Measurements from ENCODE around the gene RNASE2.
A peak's percentile ranks its signal among the peaks of the same experiment; 100 is the strongest.
"Not testable (repeated sequence)": the region's sequence is repeated elsewhere in the genome, so short reads cannot be mapped to it uniquely, and the experiment has no call there.

Gene RNASE2

GRCh38 chr14:20954736-20955537 is at the start of gene RNASE2:
Gene RNASE2, plus strand, starts transcription at chr14:20955487. Its CDS starts 285 bp downstream, at chr14:20955772.
- not testable (repeated sequence) for DNase-seq

GRCh38 chr14:20905676-20906075 is 49.6 kb upstream of the RNASE2 start:
- DNase-seq: no peak

- no peak for DNase-seq
Observed at GRCh38 chr14:20907214-20907613, 48.1 kb upstream of the RNASE2 start.

- not testable (repeated sequence) for DNase-seq
Observed at GRCh38 chr14:20910822-20911221, 44.5 kb upstream of the RNASE2 start.

GRCh38 chr14:20919038-20919756 is 36.1 kb upstream of the RNASE2 start:
- not testable (repeated sequence) for DNase-seq

- DNase-seq: not testable (repeated sequence)
Observed at GRCh38 chr14:20923766-20924297, 31.5 kb upstream of the RNASE2 start.

- peak; percentile 17 for DNase-seq
Observed at GRCh38 chr14:20934148-20934762, 21.0 kb upstream of the RNASE2 start.

- no peak for DNase-seq
Observed at GRCh38 chr14:20935303-20935984, 19.8 kb upstream of the RNASE2 start.

- DNase-seq: not testable (repeated sequence)
Observed at GRCh38 chr14:20945146-20945545, 10.1 kb upstream of the RNASE2 start.

GRCh38 chr14:20946707-20947106 is 8.6 kb upstream of the RNASE2 start:
- DNase-seq: not testable (repeated sequence)

GRCh38 chr14:20955538-20955873 is 219 bp downstream of the RNASE2 start:
- DNase-seq: not testable (repeated sequence)

- no peak for DNase-seq
Observed at GRCh38 chr14:20956376-20956976, 1.2 kb downstream of the RNASE2 start.

GRCh38 chr14:20958946-20959345 is 3.7 kb downstream of the RNASE2 start:
- DNase-seq: not testable (repeated sequence)

- DNase-seq: no peak
Observed at GRCh38 chr14:20969336-20969735, 14.0 kb downstream of the RNASE2 start.

- DNase-seq: no peak
Observed at GRCh38 chr14:20970647-20970982, 15.3 kb downstream of the RNASE2 start.

GRCh38 chr14:20970983-20971704 is 15.9 kb downstream of the RNASE2 start:
- DNase-seq: peak; percentile 85

- DNase-seq: no peak
Observed at GRCh38 chr14:20971705-20972021, 16.4 kb downstream of the RNASE2 start.

- DNase-seq: no peak
Observed at GRCh38 chr14:20973501-20973900, 18.2 kb downstream of the RNASE2 start.

- DNase-seq: no peak
Observed at GRCh38 chr14:20976291-20976690, 21.0 kb downstream of the RNASE2 start.

GRCh38 chr14:20978687-20979086 is 23.4 kb downstream of the RNASE2 start:
- DNase-seq: no peak

GRCh38 chr14:20980906-20981305 is 25.6 kb downstream of the RNASE2 start:
- no peak for DNase-seq
